K562 (cell line): ENCODE data around the gene ERP44. TPM values are rescaled to one million over a fixed set of nuclear protein-coding genes. Genes with fewer than 3 reads are reported as not detected.

ENCODE experiments used
- ATAC-seq: fragments of 200-7000 bp; cut with Tn5 transposase; 3 replicates; pipeline ENCODE4 v1.9.1; 2020; ENCODE audit warnings: moderate library complexity
- BruUV-seq: library from RNA; stranded (reverse); fragments of 400-500 nt; replicated peaks from 2 replicates; lab custom pipeline; 2021; lab: Mats Ljungman, UMichigan
- CTCF ChIA-PET: fragments of 300-600 bp; formaldehyde crosslinking; extraction: SDS; loops from one replicate; lab custom pipeline; 2021; ENCODE audit warnings: low intra/inter-chr PET ratio; lab: Yijun Ruan, JAX
- POLR2A ChIA-PET: fragments of 300-600, 350-650 bp; sonication (Branson Sonifier 250); formaldehyde crosslinking; extraction: SDS; loops from one replicate; lab custom pipeline; 2021; ENCODE audit warnings: antibody characterized with exemption, inconsistent platforms; lab: Yijun Ruan, JAX
- DNase-seq, 4 experiments: peaks; one replicate each; pipeline versions ENCODE4 v3.0.0 to v3.0.0-alpha.2; 2011 to 2018; ENCODE audit warnings: low spot score in 3 of 4, mixed read lengths in 3 of 4; ENCODE audit errors: extremely low read depth in 1 of 4
- FAIRE-seq: peaks from 2 replicates; lab custom pipeline; 2011; peaks lifted over from hg19 to GRCh38; lab: Jason Lieb, UNC
- H2AFZ ChIP-seq: 2 replicates; pipeline ENCODE4 v1.6.0; 2011; ENCODE audit warnings: low read depth, low read length, control low read depth, inconsistent platforms
- H3K27ac ChIP-seq: fragments of 200-600 bp; 3 replicates; pipeline ENCODE4 v1.8.0; 2011; ENCODE audit warnings: low read depth, mild to moderate bottlenecking, control low read depth, inconsistent platforms, low read length, moderate library complexity, mixed read lengths; ENCODE audit errors: extremely low read depth
- H3K27me3 ChIP-seq, 2 experiments: fragments of 300-600 bp in 1 of 2; 2 replicates in 1 of 2; 3 replicates in 1 of 2; pipeline versions ENCODE4 v1.6.0 to v1.8.0; 2011; ENCODE audit warnings: inconsistent platforms in 2 of 2, low read length in 2 of 2, mild to moderate bottlenecking in 1 of 2, mixed read lengths in 1 of 2, moderate library complexity in 1 of 2; ENCODE audit not compliant: control insufficient read depth in 2 of 2, insufficient read depth in 2 of 2
- H3K36me3 ChIP-seq: fragments of 300-600 bp; 3 replicates; pipeline ENCODE4 v1.8.0; 2011; ENCODE audit warnings: mild to moderate bottlenecking, low read length, inconsistent platforms; ENCODE audit not compliant: control insufficient read depth, insufficient read depth
- H3K4me1 ChIP-seq, 2 experiments: fragments of 200-600 bp in 1 of 2; replicated peaks in 1 of 2; 2 replicates in 1 of 2; 3 replicates in 1 of 2; pipeline versions ENCODE4 v1.5.1 to v1.8.0; 2011; ENCODE audit warnings: inconsistent platforms in 2 of 2, low read length in 2 of 2, mild to moderate bottlenecking in 1 of 2, mixed read lengths in 1 of 2, moderate library complexity in 1 of 2; ENCODE audit not compliant: control insufficient read depth in 2 of 2, insufficient read depth in 2 of 2
- H3K4me2 ChIP-seq: 2 replicates; pipeline ENCODE4 v1.6.1; 2011; ENCODE audit warnings: low read length, control low read depth, inconsistent platforms, mixed read lengths; ENCODE audit not compliant: insufficient read depth
- H3K4me3 ChIP-seq: fragments of 200-600 bp; sonication (generic), shearing (Covaris generic); 2 replicates; pipeline ENCODE4 v1.5.1; 2016; ENCODE audit warnings: control low read depth, inconsistent platforms
- H3K79me2 ChIP-seq: fragments of 200-600 bp; 3 replicates; pipeline ENCODE4 v1.8.0; 2011; ENCODE audit warnings: low read length, inconsistent platforms; ENCODE audit not compliant: control insufficient read depth, insufficient read depth
- H3K9ac ChIP-seq, 2 experiments: 2 replicates each; pipeline versions ENCODE4 v1.6.0 to v1.6.1; 2011; ENCODE audit warnings: low read depth in 2 of 2, low read length in 2 of 2, control low read depth in 1 of 2, inconsistent platforms in 1 of 2, mild to moderate bottlenecking in 1 of 2, mixed read lengths in 1 of 2; ENCODE audit not compliant: insufficient read depth in 1 of 2
- H3K9me1 ChIP-seq: one replicate; pipeline ENCODE4 v1.6.0; 2011; ENCODE audit warnings: inconsistent platforms, mild to moderate bottlenecking, low read length, moderate library complexity; ENCODE audit not compliant: control insufficient read depth, insufficient read depth
- H3K9me3 ChIP-seq: replicated peaks from 2 replicates; pipeline ENCODE4 v1.5.1; 2011; ENCODE audit warnings: low read depth, low read length, inconsistent platforms; ENCODE audit not compliant: control insufficient read depth, insufficient read depth
- H4K20me1 ChIP-seq: replicated peaks from 2 replicates; pipeline ENCODE4 v1.6.1; 2011; ENCODE audit warnings: low read length, inconsistent platforms, mixed read lengths; ENCODE audit not compliant: control insufficient read depth, insufficient read depth
- CBX8 ChIP-seq: fragments of 200-600 bp; sonication (generic); IDR thresholded peaks from 2 replicates; pipeline ENCODE4 v1.6.1; 2012; ENCODE audit warnings: borderline replicate concordance, mixed run types, low read depth, mild to moderate bottlenecking, moderate library complexity, mixed read lengths, low read length, control low read depth, inconsistent platforms; ENCODE audit not compliant: poor library complexity, severe bottlenecking; ENCODE audit errors: extremely low read depth
- DACH1 ChIP-seq: fragments of 450-650 bp; IDR thresholded peaks from 2 replicates; pipeline ENCODE4 v1.6.1; 2018; ENCODE audit not compliant: partially characterized antibody
- DEAF1 ChIP-seq: fragments of 450-650 bp; formaldehyde crosslinking; IDR thresholded peaks from 2 replicates; pipeline ENCODE4 v1.4.0; 2020; ENCODE audit warnings: mild to moderate bottlenecking, moderate library complexity
- ELF4 ChIP-seq: fragments of 450-650 bp; formaldehyde crosslinking; IDR thresholded peaks from 2 replicates; pipeline ENCODE4 v1.4.0; 2022; ENCODE audit warnings: missing genetic modification characterization
- GATA2 ChIP-seq: sonication (generic); formaldehyde crosslinking; IDR thresholded peaks from 2 replicates; pipeline ENCODE4 v1.4.0; 2020; ENCODE audit warnings: mild to moderate bottlenecking, missing genetic modification reagents
- HNRNPH1 ChIP-seq: fragments of 200-400 bp; formaldehyde crosslinking; optimal IDR thresholded peaks from 2 replicates; pipeline ENCODE3; 2017; ENCODE audit warnings: low read depth, mild to moderate bottlenecking, low read length, moderate library complexity
- ILF3 ChIP-seq: fragments of 450-650 bp; IDR thresholded peaks from 2 replicates; pipeline ENCODE4 v1.6.1; 2018; ENCODE audit warnings: antibody characterized with exemption, mild to moderate bottlenecking, moderate library complexity, borderline replicate concordance
- JUN ChIP-seq, 2 experiments: sonication (generic) in 1 of 2; formaldehyde crosslinking in 1 of 2; IDR thresholded peaks; 2 replicates each; pipeline versions ENCODE4 v1.6.1 to v1.8.0; 2012 to 2022; ENCODE audit warnings: borderline replicate concordance in 2 of 2, mild to moderate bottlenecking in 2 of 2, improper control_type of control experiment in 1 of 2, low read depth in 1 of 2, low read length in 1 of 2, missing genetic modification reagents in 1 of 2
- NFATC3 ChIP-seq: fragments of 450-650 bp; IDR thresholded peaks from 2 replicates; pipeline ENCODE4 v1.6.1; 2017; ENCODE audit warnings: mild to moderate bottlenecking
- SMAD1 ChIP-seq: fragments of 150-350 bp; IDR thresholded peaks from 2 replicates; pipeline ENCODE4 v1.6.1; 2014; ENCODE audit warnings: low read length, low read depth; ENCODE audit not compliant: partially characterized antibody
- SNIP1 ChIP-seq: fragments of 450-650 bp; IDR thresholded peaks from 2 replicates; pipeline ENCODE4 v1.7.1; 2017; ENCODE audit warnings: low read depth, mild to moderate bottlenecking
- TCFL5 ChIP-seq: fragments of 250-450 bp; sonication (Bioruptor Pico); conservative IDR thresholded peaks from 2 replicates; pipeline ENCODE4 v1.6.1; 2021; ENCODE audit warnings: mild to moderate bottlenecking, moderate library complexity, matching md5 sums
- ZBTB11 ChIP-seq, 3 experiments: fragments of 200-800 bp in 1 of 3; fragments of 250-450 bp in 1 of 3; fragments of 450-650 bp in 1 of 3; sonication (Bioruptor Pico) in 1 of 3; sonication (Bioruptor generic) in 1 of 3; formaldehyde crosslinking in 1 of 3; IDR thresholded peaks; 2 replicates each; pipeline versions ENCODE4 v1.6.1 to v1.8.0; 2016 to 2022; ENCODE audit warnings: mild to moderate bottlenecking in 2 of 3, missing genetic modification characterization in 2 of 3, missing compliant biosample characterization in 1 of 3, moderate library complexity in 1 of 3
- ZC3H4 ChIP-seq: sonication (generic); formaldehyde crosslinking; IDR thresholded peaks from 2 replicates; pipeline ENCODE4 v1.9.0; 2021; ENCODE audit warnings: missing genetic modification reagents, borderline replicate concordance
- ZKSCAN1 ChIP-seq: fragments of 150-350 bp; IDR thresholded peaks from 2 replicates; pipeline ENCODE4 v1.6.1; 2016; ENCODE audit warnings: low read depth, low read length
- WGBS: fragments of 100-300 bp; shearing (Covaris generic); methylation state at CpG from one replicate; pipeline ENCODE4 v1.1.6; 2016; ENCODE audit warnings: low coverage, mixed read lengths; ENCODE audit not compliant: insufficient coverage; ENCODE audit errors: missing lambda C conversion rate; 5-methylcytosine and 5-hydroxymethylcytosine counted together
- in situ Hi-C: fragments of 300-500 bp; cut with MboI; formaldehyde crosslinking; loops from 4 replicates; pipeline ENCODE4 v1.15.0; 2018; ENCODE audit warnings: inconsistent platforms, mixed read lengths
- intact Hi-C: fragments of 100-400 bp; cut with micrococcal nuclease; formaldehyde crosslinking; loops from 2 replicates; pipeline ENCODE4 v1.14.2; 2022
- polyA plus RNA-seq, 8 experiments: library from polyadenylated mRNA; depleted of rRNA in 4 of 8; stranded (reverse) in 5 of 8; unstranded in 3 of 8; fragments of >200 nt; fragmentation: Nextera tagmentation in 2 of 8; fragmentation: Illumina TruSeq in 1 of 8; extraction: Ambion mirVana in 2 of 8; extraction: Trizol in 1 of 8; gene quantifications; 2 replicates each; pipeline versions ENCODE4 v1.2.1 to v1.2.3, GENCODE V29; 2011 to 2014; ENCODE audit warnings: inconsistent platforms in 1 of 8, missing spikeins in 1 of 8
- total RNA-seq, 7 experiments: library from RNA; depleted of rRNA in 6 of 7; stranded (reverse); fragments of >200 nt in 6 of 7; fragmentation: Illumina TruSeq in 2 of 7; extraction: Trizol in 2 of 7; gene quantifications; 2 replicates each; pipeline versions ENCODE4 v1.2.1 to v1.2.3, GENCODE V29; 2011 to 2021; ENCODE audit warnings: low replicate concordance in 1 of 7

ERP44 gene
- total and polyA plus RNA-seq, 9 of the 15 experiments (the other 6 are each of a cell fraction or from before 2014, with no cell fraction given), result 9.2 to 23.4 (median 13.6) TPM

GRCh38 chr9:99966001-99966400 lies 132.8 kb downstream of the ERP44 start:
- Histone ChIP-seq H3K36me3 (peaks cover 10% of the 10 kb centered on the region; the same call in 1 of the 3 replicates), H3K9ac (no peak overlapping the region), H3K4me2 (no peak overlapping the region), H3K27ac (no peak overlapping the region), H3K9me1 (no peaks in the 10 kb centered on the region), H4K20me1 (no peaks in the 10 kb centered on the region), H3K9me3 (no peaks in the 10 kb centered on the region), H3K27me3 (no peaks in the 10 kb centered on the region), H3K4me1 (no peaks in the 10 kb centered on the region), H3K79me2 (no peaks in the 10 kb centered on the region), H3K4me3 (no peak overlapping the region), H2AFZ (no peak overlapping the region)
- DNase-seq (no peak), ATAC-seq (no peak), FAIRE-seq (no peak)
- TF ChIP-seq ZKSCAN1 (no peak), SMAD1 (no peak), HNRNPH1 (no peak), ELF4 (CRISPR knock-in tag) (no peak), TCFL5 (no peak), GATA2 (CRISPR knock-in tag) (no peak), SNIP1 (no peak), NFATC3 (no peak), JUN (IDR thresholded peaks at IDR 0.05; ENCODE audit: borderline replicate concordance, low read depth, low read length) (no peak), JUN (CRISPR knock-in tag; IDR thresholded peaks at IDR 0.05; ENCODE audit: borderline replicate concordance) (no peak), ILF3 (no peak), DACH1 (no peak), ZBTB11 (CRISPR knock-in tag; IDR thresholded peaks at IDR 0.05) (no peak), CBX8 (no peak), ZC3H4 (CRISPR knock-in tag) (no peak), DEAF1 (CRISPR knock-in tag) (no peak)
- in situ Hi-C loops (no loop called here), intact Hi-C loops (no loop called here)
- ChIA-PET POLR2A (no interaction called here), CTCF (no interaction called here)
- BruUV-seq, result no TSS peak
- 83% methylated on average over 2 of the region's 2 CpGs for WGBS
